SK-N-SH (cell line): Measurements from ENCODE around the gene AXIN2. TPM values are rescaled to one million over a fixed set of nuclear protein-coding genes. Genes with fewer than 3 reads are reported as not detected.

Source experiments
- CTCF ChIA-PET: fragments of 300-600, 350-600 bp; formaldehyde crosslinking; extraction: SDS; loops from one replicate; lab custom pipeline; 2021; lab: Yijun Ruan, JAX
- POLR2A ChIA-PET: fragments of 350-600 bp; sonication (Branson Sonifier 250); formaldehyde crosslinking; extraction: SDS; loops from one replicate; lab custom pipeline; 2020; ENCODE audit warnings: antibody characterized with exemption, inconsistent platforms; lab: Yijun Ruan, JAX
- DNase-seq: peaks from one replicate; pipeline ENCODE4 v3.0.0; 2012
- H2AFZ ChIP-seq: fragments of 200-600 bp; sonication (generic); 2 replicates; pipeline ENCODE4 v1.8.1; 2016; ENCODE audit warnings: antibody characterized with exemption, mild to moderate bottlenecking, low read depth
- H3F3A ChIP-seq: fragments of 200-600 bp; sonication (generic); replicated peaks from 2 replicates; pipeline ENCODE3; 2016; ENCODE audit warnings: antibody characterized with exemption, mild to moderate bottlenecking; ENCODE audit not compliant: insufficient read depth
- H3K27ac ChIP-seq, 2 experiments: fragments of 200-500 bp in 1 of 2; fragments of 200-600 bp in 1 of 2; sonication (Bioruptor generic) in 1 of 2; sonication (generic), shearing (Covaris generic) in 1 of 2; 2 replicates each; pipeline versions ENCODE4 v1.5.1 to v1.6.1; 2014 to 2016; ENCODE audit warnings: low read depth in 2 of 2, inconsistent platforms in 1 of 2, low read length in 1 of 2, mild to moderate bottlenecking in 1 of 2, mixed read lengths in 1 of 2
- H3K27me3 ChIP-seq: fragments of 200-600 bp; sonication (generic), shearing (Covaris generic); 2 replicates; pipeline ENCODE4 v1.6.1; 2016; ENCODE audit warnings: mixed run types; ENCODE audit not compliant: insufficient read depth
- H3K36me3 ChIP-seq, 2 experiments: fragments of 200-500 bp in 1 of 2; fragments of 200-600 bp in 1 of 2; sonication (Bioruptor generic) in 1 of 2; sonication (generic) in 1 of 2; replicated peaks in 1 of 2; 2 replicates each; pipeline versions ENCODE3 to v1.5.1; 2014 to 2016; ENCODE audit warnings: low read length in 1 of 2, mild to moderate bottlenecking in 1 of 2; ENCODE audit not compliant: insufficient read depth in 2 of 2, control insufficient read depth in 1 of 2
- H3K4me1 ChIP-seq, 2 experiments: fragments of 200-500 bp in 1 of 2; fragments of 200-600 bp in 1 of 2; sonication (Bioruptor generic) in 1 of 2; sonication (generic), shearing (Covaris generic) in 1 of 2; 2 replicates each; pipeline versions ENCODE4 v1.5.1 to v1.6.1; 2014 to 2016; ENCODE audit warnings: low read depth in 1 of 2, low read length in 1 of 2, mixed run types in 1 of 2; ENCODE audit not compliant: insufficient read depth in 2 of 2, control insufficient read depth in 1 of 2
- H3K4me2 ChIP-seq: fragments of 200-600 bp; sonication (generic), shearing (Covaris generic); 2 replicates; pipeline ENCODE4 v1.6.1; 2017; ENCODE audit warnings: mixed run types
- H3K4me3 ChIP-seq, 2 experiments: fragments of 200-500 bp in 1 of 2; fragments of 200-600 bp in 1 of 2; sonication (Bioruptor generic) in 1 of 2; sonication (generic), shearing (Covaris generic) in 1 of 2; 2 replicates each; pipeline versions ENCODE4 v1.5.1 to v1.8.1; 2014 to 2016; ENCODE audit warnings: low read depth in 2 of 2, inconsistent platforms in 1 of 2, low read length in 1 of 2, mild to moderate bottlenecking in 1 of 2, mixed read lengths in 1 of 2, moderate library complexity in 1 of 2
- H3K79me2 ChIP-seq: fragments of 200-600 bp; sonication (generic); 2 replicates; pipeline ENCODE4 v1.8.1; 2017; ENCODE audit warnings: mild to moderate bottlenecking; ENCODE audit not compliant: insufficient read depth
- H3K9ac ChIP-seq: fragments of 200-600 bp; sonication (generic); 2 replicates; pipeline ENCODE4 v1.6.1; 2017; ENCODE audit warnings: mixed run types
- H3K9me2 ChIP-seq: fragments of 200-600 bp; sonication (generic); 2 replicates; pipeline ENCODE4 v1.6.1; 2017; ENCODE audit warnings: mixed run types
- H3K9me3 ChIP-seq: fragments of 200-600 bp; sonication (generic); 2 replicates; pipeline ENCODE4 v1.6.1; 2017; ENCODE audit warnings: mixed run types, mild to moderate bottlenecking, moderate library complexity
- H4K20me1 ChIP-seq: fragments of 200-600 bp; sonication (generic); 2 replicates; pipeline ENCODE4 v1.6.1; 2017; ENCODE audit warnings: mild to moderate bottlenecking, mixed run types; ENCODE audit not compliant: insufficient read depth
- FOSL2 ChIP-seq: IDR thresholded peaks from 2 replicates; pipeline ENCODE4 v1.4.0; 2012; ENCODE audit warnings: low read depth, mild to moderate bottlenecking, moderate library complexity, borderline replicate concordance
- NFIC ChIP-seq: IDR thresholded peaks from 2 replicates; pipeline ENCODE4 v1.4.0; 2012; ENCODE audit warnings: borderline replicate concordance
- RCOR1 ChIP-seq: fragments of 150-350 bp; IDR thresholded peaks from 2 replicates; pipeline ENCODE4 v1.6.1; 2017; ENCODE audit warnings: antibody characterized with exemption, low read length
- SMC3 ChIP-seq: IDR thresholded peaks from 2 replicates; pipeline ENCODE4 v1.6.1; 2012; ENCODE audit warnings: low read depth, low read length, improper control_type of control experiment
- TAF1 ChIP-seq: IDR thresholded peaks from 2 replicates; pipeline ENCODE4 v1.6.1; 2012; ENCODE audit warnings: low read depth, mild to moderate bottlenecking, low read length, moderate library complexity, borderline replicate concordance
- TEAD4 ChIP-seq: IDR thresholded peaks from 2 replicates; pipeline ENCODE4 v1.4.0; 2012; ENCODE audit warnings: mild to moderate bottlenecking, borderline replicate concordance; ENCODE audit not compliant: insufficient read depth
- YY1 ChIP-seq: IDR thresholded peaks from 2 replicates; pipeline ENCODE4 v1.4.0; 2012; ENCODE audit warnings: low read depth, mild to moderate bottlenecking
- WGBS: methylation state at CpG from one replicate; pipeline ENCODE4 v1.1.6; 2017; ENCODE audit warnings: low lambda C conversion rate; 5-methylcytosine and 5-hydroxymethylcytosine counted together
- polyA plus RNA-seq, 3 experiments: library from polyadenylated mRNA; depleted of rRNA; stranded (reverse); fragments of >200 nt; gene quantifications; 2 replicates each; pipeline ENCODE4 v1.2.3, GENCODE V29; 2012
- TF ChIP-seq, protein P1 (sequence below): IDR thresholded peaks from 2 replicates; pipeline ENCODE4 v1.4.0; 2012; ENCODE audit warnings: low read depth, borderline replicate concordance

AXIN2 gene
- polyA plus RNA-seq, 1 of the 3 experiments (the other 2 are of a cell fraction): 8.3 TPM

DNA sequence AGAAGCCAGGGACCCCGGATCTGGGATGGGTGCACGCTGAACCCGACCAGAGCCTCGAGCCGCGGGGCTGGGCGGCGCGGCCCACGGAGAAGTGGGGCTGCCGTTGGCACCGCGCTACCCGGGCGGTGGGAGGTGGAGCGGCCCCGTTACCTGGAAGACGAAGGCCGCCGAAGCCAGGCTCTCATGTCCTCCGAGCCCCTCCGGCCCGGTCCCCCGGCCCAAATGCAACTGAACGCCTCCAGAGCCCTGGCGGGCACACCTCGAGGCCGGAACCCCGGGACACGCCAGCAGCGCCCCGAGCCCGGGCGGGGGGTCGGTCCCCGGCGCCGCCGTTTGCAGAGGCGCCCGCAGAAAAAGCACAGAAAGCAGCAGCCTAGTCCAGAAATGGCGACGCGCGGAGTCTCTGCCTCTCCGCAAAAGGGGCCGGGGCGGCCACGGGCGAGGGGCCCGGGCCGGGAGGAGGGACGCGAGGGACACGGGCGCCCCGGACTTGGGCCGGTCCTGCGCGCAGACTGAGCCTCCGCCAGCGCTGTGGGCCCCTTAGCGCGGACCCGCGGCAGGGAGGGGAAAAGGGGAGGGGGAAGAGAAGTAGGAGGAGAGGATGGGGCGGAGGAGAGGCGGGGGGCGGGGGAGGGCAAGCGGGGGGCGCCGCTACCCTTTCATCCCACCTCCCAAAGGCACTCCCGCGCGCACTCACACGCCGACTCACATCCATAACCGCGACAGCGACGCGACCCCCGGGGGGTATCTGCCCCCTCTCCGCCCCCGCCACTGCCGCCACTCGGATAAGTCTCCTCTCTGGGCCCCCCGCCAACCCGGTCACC, 1.4 kb downstream of the AXIN2 start:
- peak overlapping the region; percentile 100 for H3K4me2 ChIP-seq
- TF ChIP-seq YY1 (peak; percentile 19; the same call in 1 of the 2 replicates), SMC3 (no peak), TEAD4 (no peak), RCOR1 (no peak), TAF1 (0 out of 2 replicates have a peak, but pooled peaks have one; percentile 31), NFIC (no peak; the same call in 1 of the 2 replicates)
- TF ChIP-seq, protein P1, sequence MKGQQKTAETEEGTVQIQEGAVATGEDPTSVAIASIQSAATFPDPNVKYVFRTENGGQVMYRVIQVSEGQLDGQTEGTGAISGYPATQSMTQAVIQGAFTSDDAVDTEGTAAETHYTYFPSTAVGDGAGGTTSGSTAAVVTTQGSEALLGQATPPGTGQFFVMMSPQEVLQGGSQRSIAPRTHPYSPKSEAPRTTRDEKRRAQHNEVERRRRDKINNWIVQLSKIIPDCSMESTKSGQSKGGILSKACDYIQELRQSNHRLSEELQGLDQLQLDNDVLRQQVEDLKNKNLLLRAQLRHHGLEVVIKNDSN: no peak
- TF ChIP-seq, all 33 proteins: peak for 2
- H2AFZ ChIP-seq: peak overlapping the region; percentile 92

DNA sequence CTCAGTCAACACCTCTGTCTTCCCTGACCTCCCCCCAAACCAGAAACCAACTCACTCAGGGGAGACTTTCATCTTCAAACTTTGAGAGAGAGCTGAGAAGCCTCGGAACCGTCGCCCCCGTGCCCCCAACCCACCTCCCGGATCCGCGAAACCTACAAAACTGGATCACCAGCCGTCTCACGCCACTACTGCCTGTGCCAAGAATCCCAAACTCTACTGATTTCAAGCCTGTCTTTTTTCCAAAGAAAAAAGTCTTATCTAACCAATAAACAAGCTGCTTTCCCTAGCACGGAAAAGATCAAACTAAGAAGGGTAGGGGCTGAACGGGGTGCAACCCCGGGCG, 2.0 kb downstream of the AXIN2 start:
- Histone ChIP-seq H3K27me3 (no peaks in the 10 kb centered on the region), H3K36me3 (peaks cover 0 to 10% of the 10 kb centered on the region in 2 experiments), H3K4me1 (peaks cover 2 to 28% of the 10 kb centered on the region in 2 experiments; a peak in 2 of 4 replicates), H2AFZ (peak overlapping the region; percentile 92), H4K20me1 (peaks cover 27% of the 10 kb centered on the region), H3K27ac (peak overlapping the region in 1 of 2 experiments; percentile 95; a peak in 1 of 4 replicates), H3K4me3 (peak overlapping the region; percentile 86 to 99), H3F3A (peaks cover 3% of the 10 kb centered on the region), H3K9ac (peak overlapping the region; percentile 86), H3K4me2 (peak overlapping the region; percentile 100), H3K9me2 (no peaks in the 10 kb centered on the region), H3K9me3 (no peaks in the 10 kb centered on the region), H3K79me2 (peaks cover 21% of the 10 kb centered on the region; the same call in 1 of the 2 replicates)
- ChIA-PET POLR2A (interaction anchor here (0.8 to 1.0 kb wide), 2 partner anchors 15 to 28 kb away, joined by 3 read pairs; no protein-coding TSS in a partner anchor), CTCF (interaction anchor here (0.7 to 5.1 kb wide), 11 partner anchors 15 to 606 kb away, joined by 3 to 73 read pairs (median 8); no protein-coding TSS in a partner anchor)
- TF ChIP-seq FOSL2 (no peak), NFIC (peak; percentile 29; the same call in 1 of the 2 replicates)
- WGBS: 6% methylated on average over 13 of the region's 13 CpGs
- no peak for DNase-seq

More for the DNA sequence above, 1.4 kb downstream of the AXIN2 start:
- Histone ChIP-seq H3K27me3 (no peaks in the 10 kb centered on the region), H3K36me3 (peaks cover 0 to 10% of the 10 kb centered on the region in 2 experiments), H3F3A (peaks cover 3% of the 10 kb centered on the region), H3K9me2 (no peaks in the 10 kb centered on the region), H3K9me3 (no peaks in the 10 kb centered on the region), H3K27ac (peak overlapping the region; percentile 48 to 95; a peak in 3 of 4 replicates), H3K4me1 (peaks cover 0 to 33% of the 10 kb centered on the region in 2 experiments; a peak in 2 of 4 replicates), H3K4me3 (peak overlapping the region; percentile 86 to 99), H4K20me1 (peaks cover 27% of the 10 kb centered on the region), H3K79me2 (peaks cover 21% of the 10 kb centered on the region; the same call in 1 of the 2 replicates), H3K9ac (peak overlapping the region; percentile 86)
- ChIA-PET CTCF (interaction anchor here (0.9 to 5.1 kb wide), 8 partner anchors 16 to 605 kb away, joined by 3 to 73 read pairs (median 10); no protein-coding TSS in a partner anchor), POLR2A (interaction anchor here (1.0 kb wide), 1 partner anchor 15 kb away, joined by 3 read pairs; no protein-coding TSS in a partner anchor)
- under 1% methylated on average over 80 of the region's 89 CpGs for WGBS
- DNase-seq: peak; percentile 94
